Kidney epithelial cell (primary cell): ENCODE measurements around the gene OSTF1. TPM values are rescaled to one million over a fixed set of nuclear protein-coding genes. Genes with fewer than 3 reads are reported as not detected.

Source experiments
- DNase-seq: peaks from one replicate; pipeline ENCODE4 v3.0.0-alpha.2; 2010; ENCODE audit warnings: low read depth
- H3K27me3 ChIP-seq: 2 replicates; pipeline ENCODE4 v1.6.0; 2011; ENCODE audit warnings: low read length; ENCODE audit not compliant: control insufficient read depth, insufficient read depth
- H3K36me3 ChIP-seq: 2 replicates; pipeline ENCODE4 v1.5.1; 2011; ENCODE audit warnings: low read length; ENCODE audit not compliant: control insufficient read depth, insufficient read depth
- H3K4me3 ChIP-seq: 2 replicates; pipeline ENCODE4 v1.5.1; 2011; ENCODE audit warnings: low read depth, mild to moderate bottlenecking, control low read depth, low read length
- CTCF ChIP-seq: IDR thresholded peaks from 2 replicates; pipeline ENCODE4 v1.5.1; 2011; ENCODE audit warnings: mild to moderate bottlenecking, moderate library complexity, low read length, control low read depth, inconsistent platforms; ENCODE audit not compliant: insufficient read depth, poor library complexity, severe bottlenecking
- total RNA-seq: library from RNA; depleted of rRNA; stranded (reverse); fragments of >200 nt; gene quantifications from 2 replicates; pipeline ENCODE4 v1.2.3, GENCODE V29; 2015

OSTF1 gene
- total RNA-seq, 1 donor from 2014 or later: 12.3 TPM

DNA sequence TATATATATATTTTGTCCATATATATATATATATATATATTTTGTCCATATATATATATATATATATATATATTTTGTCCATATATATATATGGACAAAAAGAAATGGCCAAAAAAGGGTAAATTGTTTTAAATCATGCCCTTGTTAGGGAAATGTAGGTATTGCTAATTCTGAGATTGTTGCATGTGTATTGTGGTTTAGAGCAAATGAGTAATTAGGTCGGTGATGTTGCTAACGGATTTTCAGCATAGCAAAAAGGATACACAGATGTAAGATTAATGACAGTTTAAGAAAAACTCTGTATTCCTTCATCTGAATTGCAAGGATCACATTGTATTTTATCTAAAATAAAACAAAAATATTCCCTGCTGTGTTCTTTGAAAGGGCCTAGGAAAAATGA is 40.2 kb downstream of the OSTF1 start:
- no peaks in the 10 kb centered on the region for H3K36me3 ChIP-seq
- TF ChIP-seq CTCF: no peak
- no peak overlapping the region for H3K4me3 ChIP-seq
- no peaks in the 10 kb centered on the region for H3K27me3 ChIP-seq
- DNase-seq: no peak

DNA sequence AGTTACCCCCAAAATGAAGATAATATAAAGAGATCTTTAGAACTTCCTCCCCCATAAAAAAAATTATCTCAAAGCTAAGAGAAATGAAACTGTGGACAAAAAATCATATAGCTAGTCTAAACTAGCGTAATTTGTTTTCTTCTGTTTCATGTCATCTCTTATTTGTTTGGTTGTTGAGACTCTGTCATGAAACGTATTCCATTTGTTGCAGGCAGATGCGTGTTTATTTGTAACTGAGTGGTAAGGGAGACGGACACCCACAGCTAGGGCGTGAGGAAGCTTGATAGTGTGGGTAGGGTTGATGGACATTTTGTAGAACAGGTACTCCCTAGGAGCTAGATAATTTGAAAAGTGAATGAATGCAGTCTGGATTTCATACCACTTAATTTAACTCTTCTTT is 41.9 kb downstream of the OSTF1 start:
- DNase-seq: no peak
- Histone ChIP-seq H3K4me3 (no peak overlapping the region), H3K27me3 (no peaks in the 10 kb centered on the region), H3K36me3 (no peaks in the 10 kb centered on the region)
- no peak for TF ChIP-seq CTCF

DNA sequence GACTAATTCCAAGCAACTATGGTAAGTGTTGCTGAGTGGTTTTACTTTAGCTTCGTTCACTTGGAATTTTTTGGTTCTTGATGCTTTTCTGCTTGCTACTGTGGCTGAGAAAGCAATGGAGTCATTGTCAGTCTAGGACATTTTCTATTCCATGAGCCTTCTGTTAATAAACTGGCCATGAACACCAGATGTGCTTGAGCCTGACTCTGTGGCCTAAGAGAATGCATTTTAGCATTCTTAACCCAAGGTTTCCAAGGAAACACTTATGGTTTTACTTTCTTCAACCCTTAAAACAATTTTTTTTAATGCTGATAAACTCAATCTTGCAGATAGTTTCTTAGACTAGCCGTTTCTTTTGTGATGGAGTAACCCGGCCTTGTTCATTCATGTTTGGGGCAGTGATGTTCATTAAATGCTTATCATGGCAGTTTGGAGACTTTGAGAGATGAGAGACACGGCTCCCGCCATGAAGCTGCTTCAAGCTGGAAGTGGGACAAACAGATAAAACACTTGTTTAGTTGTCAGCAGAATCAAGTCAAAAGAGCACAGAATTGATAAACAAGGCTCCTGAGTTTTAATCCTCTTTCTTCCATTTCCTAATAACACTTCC is 42.4 kb downstream of the OSTF1 start:
- Histone ChIP-seq H3K27me3 (no peaks in the 10 kb centered on the region), H3K36me3 (no peaks in the 10 kb centered on the region), H3K4me3 (no peak overlapping the region)
- no peak for TF ChIP-seq CTCF
- DNase-seq: no peak

- DNase-seq: no peak
- no peak for TF ChIP-seq CTCF
- no peaks in the 10 kb centered on the region for H3K36me3 ChIP-seq
These were observed 43.4 kb downstream of the OSTF1 start for GRCh38 chr9:75131700-75132099.

DNA sequence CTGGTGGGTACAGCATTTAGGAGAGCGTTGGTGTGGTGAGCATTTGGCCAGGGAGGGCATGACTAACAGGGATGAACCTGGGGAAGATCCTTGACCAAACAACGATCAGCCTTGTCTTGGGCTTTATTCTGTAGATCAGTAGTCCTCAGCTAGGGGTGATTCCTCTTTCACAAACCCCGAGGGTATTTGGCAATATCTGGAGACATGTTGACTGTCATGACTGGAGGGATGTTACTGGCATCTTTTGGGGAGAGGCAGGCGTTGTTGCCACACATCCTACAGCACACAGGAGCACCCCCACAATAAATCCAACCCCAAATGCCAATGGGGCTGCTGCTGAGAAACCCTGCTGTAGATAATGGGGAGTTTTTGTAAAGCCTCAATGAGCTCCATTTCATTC is 43.9 kb downstream of the OSTF1 start:
- Histone ChIP-seq H3K27me3 (no peaks in the 10 kb centered on the region), H3K4me3 (no peak overlapping the region), H3K36me3 (no peaks in the 10 kb centered on the region)
- TF ChIP-seq CTCF: no peak
- DNase-seq: no peak

More at GRCh38 chr9:75131700-75132099, 43.4 kb downstream of the OSTF1 start:
- Histone ChIP-seq H3K27me3 (no peaks in the 10 kb centered on the region), H3K4me3 (no peak overlapping the region)

GRCh38 chr9:75133396-75133795 is 45.1 kb downstream of the OSTF1 start:
- Histone ChIP-seq H3K4me3 (no peak overlapping the region), H3K36me3 (no peaks in the 10 kb centered on the region), H3K27me3 (no peaks in the 10 kb centered on the region)
- TF ChIP-seq CTCF: no peak
- no peak for DNase-seq
